ENCODE data around the gene KRTAP10-11.

DNA sequence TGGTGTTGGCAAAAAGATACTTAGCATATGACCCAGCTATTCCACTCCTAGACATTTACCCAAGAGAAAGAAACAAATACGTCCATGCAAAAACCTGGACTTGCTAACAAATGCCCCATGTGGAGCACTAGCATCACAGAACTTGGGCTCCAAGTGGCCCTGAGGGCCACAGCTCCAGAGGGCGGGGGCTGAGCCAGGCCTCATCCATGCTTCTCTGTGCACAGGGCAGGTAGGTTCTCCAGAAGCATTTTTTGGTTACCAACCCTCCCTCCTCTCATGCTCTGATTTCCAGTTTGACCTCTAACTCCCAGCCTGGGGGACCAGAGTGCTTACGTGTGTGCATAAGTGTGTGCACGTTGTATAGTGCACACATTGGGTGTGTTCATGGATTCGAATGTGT, 18.5 kb downstream of the KRTAP10-11 start:
- TF ChIP-seq, protein P1, sequence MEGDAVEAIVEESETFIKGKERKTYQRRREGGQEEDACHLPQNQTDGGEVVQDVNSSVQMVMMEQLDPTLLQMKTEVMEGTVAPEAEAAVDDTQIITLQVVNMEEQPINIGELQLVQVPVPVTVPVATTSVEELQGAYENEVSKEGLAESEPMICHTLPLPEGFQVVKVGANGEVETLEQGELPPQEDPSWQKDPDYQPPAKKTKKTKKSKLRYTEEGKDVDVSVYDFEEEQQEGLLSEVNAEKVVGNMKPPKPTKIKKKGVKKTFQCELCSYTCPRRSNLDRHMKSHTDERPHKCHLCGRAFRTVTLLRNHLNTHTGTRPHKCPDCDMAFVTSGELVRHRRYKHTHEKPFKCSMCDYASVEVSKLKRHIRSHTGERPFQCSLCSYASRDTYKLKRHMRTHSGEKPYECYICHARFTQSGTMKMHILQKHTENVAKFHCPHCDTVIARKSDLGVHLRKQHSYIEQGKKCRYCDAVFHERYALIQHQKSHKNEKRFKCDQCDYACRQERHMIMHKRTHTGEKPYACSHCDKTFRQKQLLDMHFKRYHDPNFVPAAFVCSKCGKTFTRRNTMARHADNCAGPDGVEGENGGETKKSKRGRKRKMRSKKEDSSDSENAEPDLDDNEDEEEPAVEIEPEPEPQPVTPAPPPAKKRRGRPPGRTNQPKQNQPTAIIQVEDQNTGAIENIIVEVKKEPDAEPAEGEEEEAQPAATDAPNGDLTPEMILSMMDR (IDR thresholded peaks at IDR 0.05; ENCODE audit: low read depth, low read length, missing input control): no peak
- no peak for TF ChIP-seq TAF1 (conservative IDR thresholded peaks at IDR 0.05)
- TF ChIP-seq YY1 (IDR thresholded peaks at IDR 0.05): no peak
- no peak for TF ChIP-seq EGR1 (IDR thresholded peaks at IDR 0.05; ENCODE audit: low read depth in 2 of 2)
- no peak for TF ChIP-seq RAD21 (IDR thresholded peaks at IDR 0.05)
- TF ChIP-seq, protein P2, sequence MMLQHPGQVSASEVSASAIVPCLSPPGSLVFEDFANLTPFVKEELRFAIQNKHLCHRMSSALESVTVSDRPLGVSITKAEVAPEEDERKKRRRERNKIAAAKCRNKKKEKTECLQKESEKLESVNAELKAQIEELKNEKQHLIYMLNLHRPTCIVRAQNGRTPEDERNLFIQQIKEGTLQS (IDR thresholded peaks at IDR 0.05): no peak
- TF ChIP-seq, protein P3, sequence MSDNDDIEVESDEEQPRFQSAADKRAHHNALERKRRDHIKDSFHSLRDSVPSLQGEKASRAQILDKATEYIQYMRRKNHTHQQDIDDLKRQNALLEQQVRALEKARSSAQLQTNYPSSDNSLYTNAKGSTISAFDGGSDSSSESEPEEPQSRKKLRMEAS (IDR thresholded peaks at IDR 0.05): no peak
- TF ChIP-seq JUND (IDR thresholded peaks at IDR 0.05): no peak
- TF ChIP-seq SP1 (IDR thresholded peaks at IDR 0.05): no peak
- no peak for TF ChIP-seq RXRA (IDR thresholded peaks at IDR 0.05)

All from liver (tissue), 3 donors.